GM19467 (cell line): ENCODE measurements around the gene RLN3.

Experiments used
- ATAC-seq: cut with Tn5 transposase; IDR thresholded peaks from one replicate; pipeline ENCODE4 v1.9.1; 2021; ENCODE audit warnings: mild to moderate bottlenecking, moderate library complexity; ENCODE audit not compliant: unreplicated experiment

Gene RLN3

GRCh38 chr19:14052470-14052869, 24.5 kb downstream of the RLN3 start:
- no peak for ATAC-seq

DNA sequence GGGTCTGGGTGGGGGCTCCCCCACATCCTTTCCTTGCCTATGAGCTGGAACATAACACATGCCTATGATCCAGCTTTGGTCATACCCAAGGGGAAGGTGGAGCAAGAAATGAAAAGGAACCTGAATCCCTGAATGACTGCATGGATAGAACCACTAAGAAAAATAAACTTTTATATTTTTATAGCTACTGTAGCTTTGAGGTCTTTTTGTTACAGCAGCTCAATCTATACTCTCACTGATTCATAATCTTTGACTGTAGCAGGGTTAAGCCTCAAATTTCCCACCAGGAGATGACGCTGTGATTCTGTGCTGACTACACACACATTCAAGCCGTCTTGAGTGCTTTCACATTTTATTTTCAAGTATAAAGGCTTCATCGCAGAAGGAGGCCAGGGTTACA, 25.1 kb downstream of the RLN3 start:
- ATAC-seq, result no peak

DNA sequence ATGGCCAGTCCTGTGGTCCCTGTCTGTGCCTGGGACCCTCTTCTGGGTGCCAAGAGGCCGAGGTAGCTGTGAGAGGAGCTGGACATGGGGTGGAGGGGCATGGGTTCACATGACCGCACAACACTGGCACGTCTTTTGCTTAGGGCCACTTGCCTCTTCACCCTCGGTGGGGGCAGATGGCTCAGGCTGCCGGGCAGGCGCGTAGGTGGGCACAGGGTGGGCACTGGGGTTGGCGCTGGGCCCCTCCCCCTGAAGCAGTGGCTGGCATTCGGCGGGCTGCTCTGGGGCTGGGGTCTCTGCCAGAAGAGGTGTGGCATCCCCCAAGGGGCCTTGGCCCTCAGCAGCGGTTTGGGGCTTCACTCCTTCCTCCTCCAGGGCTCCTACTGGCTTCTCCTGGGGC, 25.6 kb downstream of the RLN3 start:
- ATAC-seq, result no peak

GRCh38 chr19:14054099-14054498, 26.2 kb downstream of the RLN3 start:
- no peak for ATAC-seq

DNA sequence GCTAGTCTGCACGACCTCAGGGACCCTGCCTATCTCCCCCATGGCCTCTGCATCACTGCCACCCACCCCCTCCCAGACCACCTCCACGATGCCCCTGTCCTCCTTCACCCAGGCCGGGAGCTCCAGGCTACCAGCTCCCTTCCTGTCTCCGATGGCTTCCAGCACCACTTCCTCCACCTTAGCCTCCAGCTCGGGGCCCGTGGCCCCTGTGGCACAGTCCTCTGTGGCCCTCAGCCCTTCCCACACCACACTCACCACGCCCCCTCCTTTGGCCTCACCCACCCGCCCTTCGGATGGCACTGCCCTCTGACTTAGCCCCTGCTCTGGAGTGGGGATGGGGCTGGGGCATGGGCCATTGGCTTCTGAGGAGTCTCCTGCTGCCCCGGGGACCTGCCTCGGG, 26.8 kb downstream of the RLN3 start:
- ATAC-seq, result no peak

DNA sequence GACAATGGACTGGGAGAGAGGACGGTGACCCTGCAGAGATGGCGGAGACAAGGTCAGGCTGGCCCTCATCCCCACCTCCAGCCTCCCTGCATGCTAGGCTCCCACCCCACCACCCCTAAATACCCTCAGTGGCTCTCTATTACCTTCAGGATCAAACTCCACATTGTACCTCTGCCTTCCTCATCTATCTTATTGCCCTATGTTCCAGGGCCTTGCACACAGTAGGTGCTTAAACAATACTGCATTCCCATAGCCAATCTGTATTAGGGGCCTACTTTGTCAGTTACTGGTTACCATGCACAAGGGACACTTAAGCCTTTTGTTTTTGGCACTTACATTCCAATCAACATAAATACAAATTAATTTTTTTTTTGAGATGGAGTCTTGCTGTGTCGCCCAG, 27.4 kb downstream of the RLN3 start:
- no peak for ATAC-seq

DNA sequence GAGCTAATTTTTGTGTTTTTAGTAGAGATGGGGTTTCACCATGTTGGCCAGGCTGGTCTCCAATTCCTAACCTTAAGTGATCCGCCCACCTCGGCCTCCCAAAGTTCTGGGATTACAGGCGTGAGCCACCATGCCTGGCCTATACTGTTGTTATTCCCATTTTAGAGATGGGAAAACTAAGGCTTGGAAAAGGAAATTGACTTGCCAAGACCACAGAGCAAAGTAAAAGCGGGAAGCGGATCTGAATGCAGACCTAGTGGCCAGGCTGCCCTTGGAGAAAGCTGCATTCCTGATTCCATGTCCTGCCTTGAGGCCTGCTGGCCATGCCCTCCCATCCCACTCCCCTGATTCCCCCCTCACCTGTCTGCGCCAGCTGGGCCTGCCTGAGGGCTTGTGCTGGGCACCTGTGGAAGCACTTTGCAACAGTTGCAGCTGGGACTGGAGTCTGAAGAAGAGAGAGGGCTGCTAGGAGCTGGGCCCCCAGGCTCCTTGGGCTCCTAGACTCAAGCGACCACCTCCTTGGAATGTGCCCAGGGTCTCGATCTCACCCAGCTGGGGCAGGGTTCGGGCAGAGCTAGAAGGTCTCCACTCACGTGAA, 28.2 kb downstream of the RLN3 start:
- ATAC-seq, result no peak

- ATAC-seq, result no peak
Measured at GRCh38 chr19:14056741-14057356, 28.9 kb downstream of the RLN3 start.

GRCh38 chr19:14058182-14059092, 30.5 kb downstream of the RLN3 start:
- no peak for ATAC-seq

DNA sequence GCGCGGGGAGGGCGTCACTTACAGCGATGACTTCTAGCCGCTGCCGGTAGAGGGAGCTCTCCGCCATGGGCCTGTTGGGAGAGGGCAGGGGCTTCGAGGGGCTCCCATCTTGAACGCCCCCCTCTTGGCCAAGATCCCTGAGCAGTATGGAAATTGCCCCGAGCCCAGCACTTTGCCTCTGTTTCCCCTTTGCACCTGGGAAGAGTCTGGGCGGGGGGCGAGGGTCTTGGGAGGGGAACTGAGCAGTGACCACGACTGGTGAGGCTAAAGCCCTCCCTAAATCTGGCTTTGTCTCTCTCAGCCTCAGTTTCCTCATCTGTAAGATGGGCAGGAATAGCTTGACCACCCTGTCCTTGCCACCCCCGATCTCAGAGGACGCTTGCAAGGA, 31.1 kb downstream of the RLN3 start:
- no peak for ATAC-seq

GRCh38 chr19:14059652-14060155, 31.8 kb downstream of the RLN3 start:
- ATAC-seq, result no peak

DNA sequence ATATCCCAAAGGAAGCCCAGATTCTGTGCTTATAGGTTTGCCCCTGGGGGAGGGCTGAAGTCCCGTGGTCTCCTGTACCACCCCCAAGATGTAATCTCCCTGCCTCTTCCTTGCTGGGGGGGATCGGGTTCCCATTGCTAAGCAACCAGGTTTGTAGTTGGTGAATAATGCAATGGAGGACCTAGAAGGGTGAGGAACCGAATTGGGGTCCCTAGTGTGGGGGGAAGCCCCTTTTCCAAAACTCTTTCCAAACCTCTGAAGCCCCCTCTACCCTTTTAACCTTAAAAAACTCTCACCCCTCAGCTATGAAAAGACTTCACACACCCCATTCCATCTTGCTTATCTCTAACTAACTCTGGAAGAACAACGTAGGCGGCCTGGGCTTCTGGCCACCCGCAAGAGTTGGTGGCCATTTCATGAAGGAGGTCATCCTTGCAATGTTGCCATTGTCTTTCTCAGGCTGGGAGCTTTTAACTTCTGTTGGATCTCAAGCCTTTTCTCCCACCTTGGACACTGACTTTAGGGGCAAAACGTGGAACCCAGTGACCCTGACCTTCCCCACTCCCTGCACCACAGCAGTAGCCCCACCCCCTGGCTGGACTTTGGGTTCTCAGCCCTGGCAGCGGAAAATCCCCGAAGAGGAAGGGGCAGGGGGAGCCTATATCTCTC, 33.3 kb downstream of the RLN3 start:
- ATAC-seq, result no peak

- no peak for ATAC-seq
Measured at GRCh38 chr19:14061751-14062557, 34.0 kb downstream of the RLN3 start, which contains the start of gene PALM3. Gene PALM3, minus strand, starts transcription at chr19:14062076. Its CDS starts 96 bp downstream, at chr19:14061980.

GRCh38 chr19:14062558-14062855, 34.6 kb downstream of the RLN3 start:
- no peak for ATAC-seq

GRCh38 chr19:14063105-14063504, 35.2 kb downstream of the RLN3 start:
- ATAC-seq, result no peak

DNA sequence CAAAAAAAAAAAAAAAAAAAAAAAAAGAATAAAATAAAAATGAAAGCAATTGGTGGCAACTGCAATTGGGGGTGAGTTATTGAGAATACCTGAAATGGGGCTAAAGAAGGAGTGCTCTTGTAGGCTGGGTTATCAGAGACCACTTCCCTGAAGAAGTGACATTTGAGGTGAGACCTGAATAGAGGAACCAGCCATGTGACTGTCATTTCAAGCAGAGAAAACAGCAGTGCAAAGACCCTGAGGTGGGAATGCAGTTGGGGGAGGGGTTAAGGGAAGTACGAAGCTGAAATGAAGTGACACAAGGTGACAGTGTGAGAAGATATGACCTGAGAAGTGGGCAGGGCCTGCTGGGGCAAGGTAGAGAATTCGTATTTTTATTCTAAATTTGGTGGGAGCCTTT, 38.2 kb downstream of the RLN3 start:
- ATAC-seq, result no peak

DNA sequence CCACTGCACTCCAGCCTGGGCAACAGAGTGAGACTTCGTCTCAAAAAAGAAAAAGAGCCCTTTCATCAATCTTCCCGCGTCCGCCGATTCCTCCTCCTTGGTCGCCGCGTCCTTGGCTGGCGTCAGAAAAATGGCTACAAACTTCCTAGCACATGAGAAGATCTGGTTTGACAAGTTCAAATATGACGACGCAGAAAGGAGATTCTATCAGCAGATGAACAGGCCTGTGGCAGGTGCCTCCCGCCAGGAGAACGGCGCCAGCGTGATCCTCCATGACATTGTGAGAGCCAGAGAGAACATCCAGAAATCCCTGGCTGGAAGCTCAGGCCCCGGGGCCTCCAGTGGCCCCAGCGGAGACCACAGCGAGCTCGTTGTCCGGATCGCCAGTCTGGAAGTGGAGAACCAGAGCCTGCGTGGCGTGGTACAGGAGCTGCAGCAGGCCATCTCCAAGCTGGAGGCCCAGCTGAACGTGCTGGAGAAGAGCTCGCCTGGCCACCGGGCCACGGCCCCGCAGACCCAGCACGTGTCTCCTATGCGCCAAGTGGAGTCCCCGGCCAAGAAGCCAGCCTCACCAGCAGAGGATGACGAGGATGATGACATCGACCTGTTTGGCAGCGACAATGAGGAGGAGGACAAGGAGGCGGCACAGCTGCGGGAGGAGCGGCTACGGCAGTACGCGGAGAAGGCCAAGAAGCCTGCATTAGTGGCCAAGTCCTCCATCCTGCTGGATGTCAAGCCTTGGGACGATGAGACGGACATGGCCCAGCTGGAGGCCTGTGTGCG, 42.5 kb downstream of the RLN3 start:
- ATAC-seq, result no peak

GRCh38 chr19:14072535-14073260, 44.8 kb downstream of the RLN3 start, which contains the start of gene MISP3:
Gene MISP3, plus strand, starts transcription at chr19:14072786. Its CDS starts 524 bp downstream, at chr19:14073310.
- no peak for ATAC-seq
